K562 treated with DMSO at 1 percent for 24 hours (cell line): ENCODE measurements around the gene ME3. TPM values are rescaled to one million over a fixed set of nuclear protein-coding genes. Genes with fewer than 3 reads are reported as not detected.

Experiments
- total RNA-seq: library from RNA; unstranded; fragments of 300-600 nt; gene quantifications from 2 replicates; pipeline ENCODE4 v1.2.3, GENCODE V29; 2022; ENCODE audit warnings: low read depth; ENCODE audit not compliant: insufficient read depth

Gene ME3
- total RNA-seq: not detected in 2 replicates

DNA sequence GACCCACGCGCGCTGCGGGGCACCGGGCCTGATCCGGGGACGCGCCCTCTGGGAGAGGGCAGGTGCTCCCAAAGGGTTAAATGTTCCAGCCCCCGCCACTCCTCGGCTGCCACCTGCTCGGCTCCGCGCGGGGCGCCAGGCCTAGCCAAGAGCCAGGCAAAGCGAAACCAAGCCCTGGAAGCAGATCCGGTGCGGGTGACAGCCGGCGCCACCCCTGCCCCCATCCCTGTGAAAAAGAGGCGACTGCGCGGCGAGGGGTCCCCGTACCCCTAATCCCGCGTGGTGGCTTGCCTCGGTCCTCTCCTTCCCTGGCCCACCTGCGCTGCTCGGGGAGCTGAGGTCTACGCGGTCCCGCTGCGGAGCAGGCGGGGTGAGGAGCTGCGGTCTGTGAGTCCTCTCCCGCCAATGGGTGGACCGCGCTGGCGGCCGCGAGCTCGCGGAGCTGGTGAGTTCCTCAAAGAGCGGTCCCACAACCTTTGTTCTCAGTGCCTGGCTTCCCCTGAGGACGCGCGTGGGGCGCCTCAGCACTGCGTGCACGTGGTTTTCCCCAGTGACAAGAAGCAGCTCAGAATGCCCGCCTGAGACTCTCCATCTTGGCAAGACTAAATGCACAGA is at the start of gene ME3:
TSS of gene ME3 (minus strand) at position 610 of the 615 bp plus-strand sequence.

Other genes with a start within 250 kb of the ME3 start
- gene PRSS23, start 127.9 kb upstream of the ME3 start, total RNA-seq: 0.14 and 0.38 TPM in 2 replicates